Dermis lymphatic vessel endothelial cell (primary cell): ENCODE measurements around the gene TWSG1. TPM values are rescaled to one million over a fixed set of nuclear protein-coding genes. Genes with fewer than 3 reads are reported as not detected.

Experiments used
- total RNA-seq: library from RNA; depleted of rRNA; stranded (reverse); fragments of >200 nt; gene quantifications from 2 replicates; pipeline ENCODE4 v1.2.1, GENCODE V29; 2014

The TWSG1 gene
- total RNA-seq: 37.2 and 44.6 TPM in 2 replicates

GRCh38 chr18:9334329-9334972 is at the start of gene TWSG1:
Gene TWSG1 (plus strand): TSS chr18:9334773. CDS start chr18:9337230, 2,457 bp downstream.

Other genes starting within 250 kb of the TWSG1 start
- gene NDUFV2, start 232.1 kb upstream of the TWSG1 start, total RNA-seq: 74.1 and 82.6 TPM in 2 replicates
- 27.0 and 27.9 TPM in 2 replicates for gene ANKRD12, start 198.0 kb upstream of the TWSG1 start, total RNA-seq
- 68.2 and 78.4 TPM in 2 replicates for gene RALBP1, start 140.7 kb downstream of the TWSG1 start, total RNA-seq